DMS 273 (cell line): ENCODE data around the gene HYOU1.
"Not testable (repeated sequence)": the region's sequence is repeated elsewhere in the genome, so short reads cannot be mapped to it uniquely, and the experiment has no call there.

Experiments
- DNase-seq: peaks from one replicate; lab custom pipeline; 2025; ENCODE audit not compliant: unreplicated experiment; lab: John Stamatoyannopoulos, UW

Gene HYOU1

DNA sequence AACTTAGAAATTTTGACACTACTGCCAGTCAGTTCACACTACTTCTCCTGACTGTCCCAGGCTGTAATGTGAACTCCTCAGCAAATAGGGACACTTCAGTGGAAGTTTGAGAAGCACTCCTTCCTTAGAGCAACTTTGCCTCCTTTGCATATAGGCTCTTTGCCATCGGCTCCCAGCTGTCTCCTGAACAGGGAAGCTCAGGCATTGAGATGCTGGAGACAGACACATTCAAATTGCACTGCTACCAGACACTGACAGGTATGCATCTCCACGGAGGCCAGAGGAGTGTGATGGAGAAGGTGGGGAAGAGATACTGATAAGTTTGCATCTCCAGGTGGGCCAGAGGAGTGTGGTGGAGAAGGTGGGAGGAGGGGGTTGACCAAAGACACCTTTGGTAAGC lies 37.0 kb downstream of the HYOU1 start:
- peak; percentile 46 for DNase-seq

DNA sequence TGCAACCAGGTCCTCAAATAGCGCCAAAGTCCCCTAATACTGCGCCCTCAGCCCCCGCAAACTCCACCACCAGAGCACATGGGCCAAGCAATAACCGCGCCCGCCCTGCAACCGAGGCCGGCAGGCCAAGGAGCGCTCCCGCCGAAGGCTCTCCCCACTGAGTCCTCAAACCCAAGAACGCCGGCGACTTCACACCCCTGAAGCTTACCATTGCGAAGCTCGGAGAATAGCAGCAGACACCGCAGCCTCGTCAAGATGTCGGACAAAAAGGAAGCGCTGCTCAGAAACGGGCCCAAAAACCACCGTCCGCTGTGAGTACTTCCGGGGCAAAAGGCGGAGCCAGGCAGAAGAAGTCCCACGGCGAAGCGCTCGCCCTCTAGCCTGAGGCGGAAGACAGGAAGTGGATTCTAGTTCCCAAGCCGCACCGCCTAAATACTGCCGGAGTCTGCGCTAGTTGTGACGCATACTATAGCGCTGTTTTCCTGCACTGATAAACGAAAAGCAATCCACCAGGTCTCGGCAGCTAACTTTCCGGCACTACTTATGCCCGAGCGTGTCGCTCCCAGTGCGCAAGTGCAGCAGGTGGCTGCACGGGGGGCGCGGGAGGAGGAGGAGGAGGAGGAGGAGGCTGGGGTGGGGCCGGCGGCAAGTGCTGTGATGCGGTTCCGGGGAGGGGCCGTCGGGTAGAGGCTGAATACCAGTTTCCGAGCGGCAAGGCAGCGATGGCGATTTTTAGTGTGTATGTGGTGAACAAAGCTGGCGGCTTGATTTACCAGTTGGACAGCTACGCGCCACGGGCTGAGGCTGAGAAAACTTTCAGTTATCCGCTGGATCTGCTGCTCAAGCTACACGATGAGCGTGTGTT lies 38.7 kb downstream of the HYOU1 start, which contains the start of the genes RPS25 and TRAPPC4:
Gene RPS25, minus strand, starts transcription at position 270 of the 865 bp plus-strand sequence. Its CDS starts 59 bp downstream, at position 211.
Gene TRAPPC4, plus strand, starts transcription at position 693 of the 865 bp plus-strand sequence. Its CDS starts 30 bp downstream, at position 723.
- DNase-seq, result peak; percentile 96

DNA sequence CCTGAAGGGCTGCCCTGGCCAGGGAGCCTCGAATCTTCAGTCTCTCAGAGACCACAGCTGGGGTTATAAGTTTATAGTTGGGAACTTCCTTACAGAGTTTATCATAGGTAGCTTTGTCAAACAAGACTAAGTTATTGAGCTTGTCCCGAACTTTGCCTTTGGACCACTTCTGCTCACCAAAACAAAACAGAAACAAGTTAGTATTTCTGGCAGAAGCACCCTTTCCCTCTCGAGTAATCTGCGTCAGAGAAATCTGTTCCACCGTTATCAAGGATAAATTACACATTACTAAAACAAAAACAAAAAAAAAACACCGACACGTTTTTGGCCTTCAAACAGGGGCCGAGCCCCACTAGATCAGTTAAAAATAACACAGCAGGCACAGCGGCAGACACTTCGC lies 39.6 kb downstream of the HYOU1 start:
- not testable (repeated sequence) for DNase-seq

DNA sequence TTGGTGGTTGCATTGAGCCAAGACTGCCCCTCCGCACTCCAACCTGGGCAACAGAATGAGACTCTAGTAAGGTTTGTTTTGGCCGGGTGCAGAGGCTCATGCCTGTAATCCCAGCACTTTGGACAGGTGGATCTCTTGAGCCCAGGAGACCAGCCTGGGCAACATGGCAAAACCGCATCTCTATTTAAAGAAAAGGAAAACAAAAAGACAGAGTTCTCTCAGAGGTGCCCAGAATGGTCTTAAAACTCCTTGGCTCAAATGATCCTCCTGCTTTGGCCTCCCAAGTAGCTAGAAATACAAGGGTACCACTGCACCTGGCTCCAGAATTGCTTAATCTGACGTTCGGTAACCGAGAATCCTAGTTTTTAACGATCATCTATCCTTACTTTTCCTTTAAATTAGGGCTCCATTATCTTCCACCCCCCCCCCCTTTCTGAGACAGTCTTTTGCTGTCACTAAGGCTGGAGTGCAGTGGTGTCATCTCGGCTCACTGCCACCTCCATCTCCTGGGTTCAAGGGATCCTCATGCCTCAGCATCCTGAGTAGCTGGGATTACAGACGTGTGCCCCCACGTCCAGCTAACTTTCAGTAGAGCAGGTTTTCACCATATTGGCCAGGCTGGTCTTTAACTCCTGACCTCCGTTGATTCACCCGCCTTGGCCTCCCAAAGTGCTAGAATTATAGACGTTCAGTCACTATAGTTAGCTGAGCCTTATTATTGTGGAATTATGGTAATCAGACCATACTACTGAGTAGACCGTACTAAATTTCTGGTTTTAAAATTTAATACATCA lies 40.6 kb downstream of the HYOU1 start:
- DNase-seq, result no peak

DNA sequence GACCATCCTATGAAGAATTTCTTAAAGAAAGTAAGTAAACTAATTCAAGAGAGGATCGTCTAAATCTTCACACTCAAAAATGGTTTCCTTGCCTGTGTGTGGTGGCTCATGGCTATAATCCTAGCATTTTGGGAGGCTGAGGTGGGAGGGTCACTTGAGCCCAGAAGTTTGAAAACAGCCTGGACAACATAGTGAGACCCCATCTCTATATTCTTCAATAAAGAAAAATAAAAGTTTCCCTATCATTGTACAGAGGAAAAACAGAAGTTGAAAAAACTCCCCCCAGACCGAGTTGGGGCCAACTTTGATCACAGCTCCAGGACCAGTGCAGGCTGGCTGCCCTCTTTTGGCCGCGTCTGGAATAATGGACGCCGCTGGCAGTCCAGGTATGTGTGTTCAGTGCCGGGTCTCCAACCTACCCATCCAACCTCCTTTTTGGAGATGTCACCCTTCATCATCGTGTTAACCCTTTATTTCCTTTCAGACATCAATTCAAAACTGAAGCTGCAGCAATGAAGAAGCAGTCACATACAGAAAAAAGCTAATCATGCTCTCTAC lies 41.9 kb downstream of the HYOU1 start:
- DNase-seq, result peak; percentile 12

DNA sequence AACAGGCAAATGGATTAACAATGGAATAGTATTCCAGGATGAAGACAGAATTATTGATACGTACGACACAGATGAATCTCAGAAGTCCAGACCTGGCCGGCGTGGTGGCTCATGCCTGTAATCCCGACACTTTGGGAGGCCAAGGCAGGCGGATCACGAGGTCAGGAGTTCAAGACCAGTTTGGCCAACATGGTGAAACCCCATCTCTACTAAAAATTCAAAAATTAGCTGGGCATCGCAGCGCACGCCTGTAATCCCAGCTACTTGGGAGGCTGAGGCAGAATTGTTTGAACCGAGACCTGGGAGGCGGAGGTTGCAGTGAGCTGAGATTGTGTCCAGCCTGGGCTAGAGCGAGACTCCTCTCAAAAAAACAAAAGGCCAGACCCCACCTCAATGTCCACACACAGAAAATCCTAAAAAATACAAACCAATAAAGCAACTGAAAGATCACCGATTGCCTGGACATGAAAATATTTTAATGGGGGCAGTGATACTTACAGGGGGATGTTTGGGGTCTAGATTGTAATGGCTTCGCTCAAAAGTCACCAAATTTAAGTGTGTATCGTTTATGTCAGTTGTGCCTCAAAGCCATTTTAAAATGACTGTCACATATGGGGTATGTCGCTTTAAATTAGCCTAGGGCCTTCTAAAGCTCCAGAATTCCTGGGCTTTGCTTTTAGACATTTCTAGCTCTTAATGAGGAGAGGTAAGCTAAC lies 42.6 kb downstream of the HYOU1 start:
- peak; percentile 15 for DNase-seq

DNA sequence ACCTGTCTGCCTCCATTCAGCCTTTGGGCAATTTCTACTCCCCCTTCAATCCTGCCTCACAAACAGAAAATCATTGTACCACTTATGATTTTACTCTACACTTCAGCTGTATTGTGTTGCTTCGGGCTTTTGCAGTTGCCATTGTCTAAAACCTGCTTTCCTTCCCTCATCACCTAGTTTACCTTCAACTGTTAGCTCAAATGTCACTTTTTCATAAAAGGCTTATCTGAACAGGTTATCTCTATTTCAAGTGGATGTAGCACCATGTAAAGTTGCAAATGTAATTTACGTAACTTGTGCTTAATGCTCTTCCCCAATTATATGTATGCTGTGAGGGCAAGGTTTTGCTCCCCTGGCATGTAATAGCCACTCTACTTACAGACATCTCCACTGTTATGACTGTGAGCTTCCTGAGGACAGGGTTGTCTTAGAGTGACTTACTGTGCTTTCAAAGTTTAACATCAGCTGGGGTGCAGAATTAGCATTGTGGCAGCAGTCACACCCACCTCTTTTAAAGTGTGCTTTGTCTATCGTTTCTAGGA lies 44.3 kb downstream of the HYOU1 start:
- no peak for DNase-seq

DNA sequence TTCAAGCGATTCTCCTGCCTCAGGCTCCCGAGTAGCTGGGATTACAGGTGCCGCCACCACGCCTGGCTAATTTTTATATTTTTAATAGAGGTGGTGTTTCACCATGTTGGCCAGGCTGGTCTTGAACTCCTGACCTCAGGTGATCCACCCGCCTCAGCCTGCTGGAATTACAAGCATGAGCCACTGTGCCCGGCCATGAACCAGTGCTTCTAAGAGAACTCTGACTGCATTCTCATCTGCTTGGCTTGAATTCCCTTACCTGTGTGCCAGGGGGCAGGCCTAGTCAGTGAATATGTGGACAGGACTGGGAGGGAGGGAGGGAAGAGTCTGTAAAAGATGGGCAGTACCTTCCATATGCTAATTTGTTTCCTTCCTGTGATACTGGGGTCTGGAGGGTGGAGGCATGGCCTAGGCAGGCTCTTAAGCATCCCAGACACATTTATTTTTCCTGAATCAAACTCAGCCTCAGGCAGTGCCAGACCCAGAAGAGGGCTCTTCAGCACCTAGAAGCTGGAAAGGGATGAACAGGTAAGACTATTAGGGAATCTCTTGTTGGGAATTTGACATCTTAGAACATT lies 45.4 kb downstream of the HYOU1 start:
- no peak for DNase-seq

DNA sequence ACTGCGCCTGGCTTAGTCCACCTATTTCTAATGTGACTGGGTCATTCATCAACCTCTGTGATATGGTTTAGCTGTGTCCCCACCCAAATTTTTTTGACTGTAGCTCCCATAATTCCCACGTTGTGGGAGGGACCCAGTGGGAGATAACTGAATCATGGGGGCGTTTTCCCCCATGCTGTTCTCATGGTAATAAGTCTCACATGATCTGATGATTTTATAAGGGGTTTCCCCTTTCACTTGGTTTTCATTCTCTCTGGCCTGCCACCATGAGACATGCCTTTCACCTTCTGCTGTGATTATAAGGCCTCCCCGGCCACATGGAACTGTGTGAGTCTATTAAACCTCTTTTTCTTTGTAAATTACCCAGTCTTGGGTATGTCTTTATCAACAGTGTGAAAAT lies 50.3 kb downstream of the HYOU1 start:
- DNase-seq, result no peak

DNA sequence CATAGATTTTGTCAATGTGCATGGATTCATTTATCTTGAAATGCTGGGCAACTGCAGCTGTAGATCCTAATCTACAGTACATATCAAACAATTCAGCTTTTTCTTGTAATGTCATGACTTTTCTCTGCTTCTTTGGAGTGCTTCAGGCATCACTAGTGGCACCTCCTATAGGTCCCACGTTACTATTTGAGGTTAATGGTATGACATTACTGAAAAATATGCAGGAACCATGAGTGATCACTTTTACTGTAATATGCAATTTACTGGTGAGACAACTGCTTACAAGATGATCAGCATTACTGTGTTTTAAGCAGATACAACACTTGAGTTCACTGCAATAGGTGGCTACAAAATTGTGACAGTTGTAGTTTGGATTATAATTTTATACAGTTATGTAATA lies 56.1 kb downstream of the HYOU1 start:
- no peak for DNase-seq

DNA sequence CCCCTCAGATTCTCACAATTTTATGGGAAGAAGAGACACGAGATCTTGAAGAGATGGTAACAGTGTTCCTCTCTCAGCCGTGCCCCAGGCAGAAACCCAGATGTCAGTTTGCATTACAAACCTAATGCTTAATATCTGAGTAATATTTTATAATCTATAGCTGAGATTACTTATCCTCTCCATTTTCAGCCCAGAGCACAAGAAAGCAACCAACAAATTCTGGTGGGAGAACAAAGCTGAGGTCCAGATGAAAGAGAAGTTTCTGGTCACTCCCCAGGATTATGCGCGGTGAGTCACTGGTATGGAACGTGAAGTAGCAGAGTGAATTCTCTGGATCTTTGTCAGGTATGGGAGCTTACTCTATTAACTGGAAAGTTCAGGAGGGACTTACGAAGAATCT lies 58.2 kb downstream of the HYOU1 start:
- DNase-seq, result no peak

DNA sequence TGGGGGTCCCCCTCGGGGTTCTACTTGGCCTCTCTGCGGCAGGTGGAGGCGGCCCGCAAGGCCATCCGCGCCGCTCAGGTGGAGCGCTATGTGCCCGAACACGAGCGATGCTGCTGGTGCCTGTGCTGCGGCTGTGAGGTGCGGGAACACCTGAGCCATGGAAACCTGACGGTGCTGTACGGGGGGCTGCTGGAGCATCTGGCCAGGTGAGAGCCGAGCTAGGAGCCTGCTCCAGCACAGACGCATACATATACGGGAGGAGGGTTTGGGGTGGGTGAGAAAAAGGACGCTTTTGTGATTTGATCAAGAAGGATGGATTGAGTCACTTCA lies 58.7 kb downstream of the HYOU1 start:
- DNase-seq, result peak; percentile 37

DNA sequence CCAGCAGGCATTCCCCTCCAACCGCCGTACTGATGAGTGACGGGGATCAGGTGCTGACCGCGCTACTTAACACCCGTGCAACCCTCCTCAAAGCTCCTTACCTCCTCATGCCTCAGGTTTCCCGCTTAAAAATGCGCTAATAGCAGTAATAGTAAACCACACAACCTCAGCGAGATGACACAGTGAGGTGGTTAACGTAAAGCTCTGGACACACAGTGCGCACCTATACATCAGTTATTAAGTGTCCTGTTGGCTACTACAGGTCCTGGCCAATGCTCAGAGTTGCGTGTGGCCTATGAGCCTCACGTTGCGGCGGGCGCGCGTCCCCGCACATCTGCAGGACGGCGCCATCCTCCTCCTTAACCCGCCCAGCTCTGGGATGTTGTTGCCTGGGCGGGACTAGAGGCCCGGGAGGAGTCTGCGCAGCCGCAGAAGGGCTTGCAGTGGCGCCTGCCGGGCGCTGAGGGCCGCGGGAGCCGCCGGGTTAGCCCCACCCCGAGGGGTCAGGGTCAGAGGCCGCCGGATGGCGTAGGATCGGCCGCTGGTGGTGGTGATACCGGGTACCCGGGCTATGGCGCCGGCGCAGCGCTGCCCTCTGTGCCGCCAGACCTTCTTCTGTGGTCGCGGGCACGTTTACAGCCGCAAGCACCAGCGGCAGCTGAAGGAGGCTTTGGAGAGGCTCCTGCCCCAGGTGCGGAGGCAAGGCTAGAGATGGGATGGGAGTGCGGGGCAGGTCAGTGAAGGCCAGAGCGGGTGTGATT lies 59.2 kb downstream of the HYOU1 start, which contains the start of gene CENATAC:
Gene CENATAC, plus strand, starts transcription at position 512 of the 761 bp plus-strand sequence. Its CDS starts 60 bp downstream, at position 572.
- DNase-seq, result peak; percentile 92

DNA sequence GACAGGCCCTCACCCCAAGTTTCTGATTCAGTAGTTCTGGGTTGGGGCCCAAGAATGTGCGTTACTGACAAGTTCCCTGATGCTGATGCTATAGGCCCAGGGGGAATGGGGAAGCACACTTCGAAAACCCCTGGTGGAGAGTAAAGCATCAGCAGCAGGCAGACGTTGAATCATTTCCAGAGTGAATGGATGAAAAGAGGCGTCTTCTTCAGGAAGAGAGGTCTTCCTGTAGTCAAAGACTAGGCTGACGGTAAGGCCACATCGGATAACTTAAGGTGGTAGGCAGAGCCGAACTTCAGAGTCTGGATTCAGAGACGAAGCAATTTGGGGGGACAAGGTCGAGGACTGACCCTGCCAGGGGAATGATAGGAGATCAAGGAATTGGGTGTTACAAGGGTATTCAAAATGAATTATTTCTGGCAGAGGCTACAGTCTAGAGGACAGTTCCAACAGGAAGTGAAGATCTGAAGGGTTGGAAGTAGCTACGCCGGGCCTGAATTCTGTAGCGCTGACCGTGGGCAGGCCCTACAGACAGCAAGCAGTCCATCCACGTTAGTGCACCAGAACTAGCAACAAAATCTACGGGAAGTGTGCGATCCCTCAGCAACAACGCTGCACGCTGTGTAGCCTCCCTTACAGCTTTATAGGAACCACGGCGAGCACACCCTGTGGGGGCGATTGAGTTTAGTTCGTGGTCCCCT lies 59.9 kb downstream of the HYOU1 start:
- DNase-seq, result peak; percentile 41
